Activated CD4-positive, alpha-beta T cell treated with anti-CD3 and anti-CD28 coated beads for 24 hours (primary cell): ENCODE results near the gene ERH.
A peak's percentile ranks its signal among the peaks of the same experiment; 100 is the strongest.

Experiments used
- DNase-seq, 2 donors: peaks; one replicate each; pipeline ENCODE4 v3.0.0-alpha.2; 2020; ENCODE audit warnings: low read depth in 2 of 2

ERH gene

DNA sequence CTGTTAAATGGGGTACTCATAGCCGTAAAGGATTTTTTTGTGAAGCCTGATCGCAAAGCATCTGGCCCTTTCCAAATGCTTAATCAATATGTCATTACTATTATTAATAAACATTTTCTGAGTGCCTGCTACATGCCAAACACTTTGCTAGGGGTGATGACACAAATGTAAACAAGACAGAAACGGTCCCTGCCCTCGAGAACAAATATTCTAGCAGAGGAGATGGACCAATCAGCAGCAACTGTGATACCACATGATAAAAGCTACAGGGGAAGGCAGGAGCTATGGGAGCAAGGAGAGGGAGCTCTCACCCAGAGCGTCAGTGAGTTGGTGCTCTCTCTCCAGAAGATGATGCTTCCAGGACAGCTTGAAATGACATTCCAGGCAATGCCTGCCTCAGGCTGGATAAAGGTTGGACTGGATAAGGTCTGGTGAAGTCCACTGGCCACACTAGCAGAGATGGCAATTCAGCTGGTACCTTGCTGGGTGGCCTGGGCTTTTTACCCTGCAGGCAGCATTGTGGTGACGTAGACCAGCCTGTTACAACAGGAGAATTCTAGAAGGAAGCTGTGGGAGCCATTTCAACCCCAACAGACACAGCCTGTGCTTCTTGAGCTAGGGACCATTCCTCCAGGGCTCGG lies 41.1 kb downstream of the ERH start:
- DNase-seq, result no peak

DNA sequence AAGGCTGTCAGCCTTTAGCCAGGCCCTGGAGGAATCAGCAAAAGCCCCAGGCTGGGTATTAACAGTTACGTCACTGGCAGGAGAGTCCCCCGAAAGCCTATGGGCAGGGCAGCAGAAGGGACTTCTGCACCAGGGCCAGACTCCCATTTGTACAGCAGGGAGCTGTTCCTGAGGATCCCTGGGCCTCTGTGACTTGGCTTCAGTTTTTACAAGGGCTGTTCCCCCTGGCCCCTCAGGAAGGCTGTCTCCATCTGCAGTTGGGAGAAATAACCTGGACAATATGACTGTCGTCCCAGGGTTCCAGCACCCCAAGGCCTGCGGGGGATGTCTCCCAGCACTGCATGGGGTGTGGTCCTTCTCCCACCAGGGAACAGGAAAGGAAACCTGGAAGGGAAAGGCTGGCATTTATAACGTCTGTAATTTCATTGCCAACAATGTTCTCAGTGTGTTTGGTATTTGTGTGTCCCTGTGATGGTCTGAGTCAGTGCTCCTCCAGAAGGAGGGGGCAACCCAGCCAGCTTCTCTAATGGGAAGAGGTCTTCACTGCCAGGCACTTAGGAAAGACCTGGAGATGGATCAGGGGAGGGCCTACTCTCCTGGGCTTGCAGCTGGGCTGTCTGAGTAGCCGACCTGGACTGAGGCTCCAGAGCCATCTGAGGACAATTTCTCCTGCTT lies 42.4 kb downstream of the ERH start:
- DNase-seq, result no peak

DNA sequence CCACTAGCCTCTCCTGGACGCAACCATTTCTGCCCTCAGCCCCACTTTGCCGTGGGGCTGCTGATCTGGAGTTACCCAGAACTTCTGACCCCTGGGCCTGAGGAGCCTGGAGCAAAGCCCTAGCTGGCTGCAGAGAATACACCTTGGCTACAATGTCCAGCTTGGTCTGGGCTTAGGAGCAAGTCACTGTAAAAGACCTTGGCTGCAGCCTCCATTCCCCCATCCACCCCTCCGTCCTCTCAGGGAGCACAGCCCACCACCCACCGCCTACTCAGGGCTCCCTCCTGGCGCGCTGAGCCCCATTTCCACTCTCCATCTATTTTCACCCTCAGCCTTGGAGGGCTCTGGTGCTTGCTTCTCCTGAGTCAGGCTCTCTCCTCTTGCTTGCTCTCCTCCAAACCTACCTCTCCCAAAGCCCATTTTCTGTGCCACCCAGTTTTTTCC lies 42.9 kb downstream of the ERH start:
- DNase-seq, result no peak

DNA sequence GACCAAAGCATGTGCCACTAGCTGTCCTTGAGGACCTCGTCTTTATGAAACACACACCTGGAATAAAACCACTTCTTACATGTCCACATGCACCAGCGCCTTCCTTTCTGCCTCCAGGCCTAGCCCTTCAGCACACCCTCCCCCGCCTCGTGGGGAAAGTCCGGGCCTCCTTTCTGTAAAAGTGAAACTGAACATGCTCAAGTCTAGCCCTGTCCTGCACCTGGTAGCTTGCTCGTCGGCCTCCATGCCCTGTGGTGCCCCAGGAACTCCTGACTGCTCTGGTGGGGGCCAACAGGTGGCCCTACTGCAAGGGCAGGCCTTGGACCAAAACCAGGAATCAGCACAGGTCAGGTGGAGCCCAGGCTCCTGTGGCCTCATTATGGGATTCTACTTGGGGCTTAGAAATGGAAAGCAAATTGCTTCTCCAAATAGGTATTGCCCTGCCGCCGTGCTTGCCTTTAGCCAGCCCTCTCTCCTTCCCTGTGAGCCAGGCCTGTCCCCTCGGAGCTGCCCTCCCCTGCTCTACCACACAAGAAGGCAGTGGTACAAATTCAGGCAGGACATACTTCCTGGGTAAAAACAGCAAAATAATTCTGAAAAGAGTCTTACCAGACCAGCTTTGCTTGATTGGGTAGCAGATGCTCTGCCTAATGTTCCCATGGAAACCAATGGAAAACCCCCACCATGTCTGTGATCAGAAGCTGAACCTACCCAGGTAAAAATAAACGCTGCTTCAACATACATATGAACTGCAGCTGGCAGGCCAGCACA lies 43.5 kb downstream of the ERH start:
- DNase-seq, result peak; percentile 50 to 54

DNA sequence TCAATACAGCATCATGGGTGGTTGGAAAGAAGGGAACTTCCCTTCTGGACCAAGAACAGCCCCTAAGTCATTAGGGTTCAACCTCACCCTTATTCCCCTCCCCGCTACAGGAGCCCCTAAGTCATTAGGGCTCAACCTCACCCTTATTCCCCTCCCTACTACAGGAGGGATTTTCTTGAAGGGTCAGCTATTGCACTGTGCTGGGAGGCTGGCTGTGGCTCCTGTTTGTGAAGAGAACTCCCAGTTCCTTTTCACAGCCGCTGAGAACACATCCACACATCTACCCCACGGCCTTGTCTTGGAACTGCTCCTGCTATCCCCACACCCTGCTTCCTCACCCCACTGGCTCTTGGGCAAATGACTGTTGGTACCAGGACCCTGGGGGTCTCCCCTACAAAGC lies 44.9 kb downstream of the ERH start:
- no peak for DNase-seq

DNA sequence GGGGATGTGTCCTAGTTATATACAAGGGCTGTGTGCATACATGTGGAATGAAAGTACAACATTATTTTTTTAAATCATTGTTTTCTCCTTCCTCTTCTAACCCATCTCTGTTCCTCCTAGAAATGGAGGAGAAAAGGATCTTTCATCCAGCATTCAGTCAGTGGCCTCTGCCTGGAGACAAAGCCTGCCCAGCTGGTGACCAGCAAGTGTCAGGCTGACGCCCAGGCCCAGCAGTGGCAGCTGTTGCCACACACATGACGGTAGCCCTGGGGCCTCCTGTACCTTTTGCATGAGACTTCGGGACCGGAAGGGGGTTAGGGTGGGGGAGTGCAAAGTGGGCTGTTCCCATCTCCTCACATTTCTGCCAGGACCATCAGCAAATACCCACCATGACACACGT lies 46.2 kb downstream of the ERH start:
- no peak for DNase-seq

DNA sequence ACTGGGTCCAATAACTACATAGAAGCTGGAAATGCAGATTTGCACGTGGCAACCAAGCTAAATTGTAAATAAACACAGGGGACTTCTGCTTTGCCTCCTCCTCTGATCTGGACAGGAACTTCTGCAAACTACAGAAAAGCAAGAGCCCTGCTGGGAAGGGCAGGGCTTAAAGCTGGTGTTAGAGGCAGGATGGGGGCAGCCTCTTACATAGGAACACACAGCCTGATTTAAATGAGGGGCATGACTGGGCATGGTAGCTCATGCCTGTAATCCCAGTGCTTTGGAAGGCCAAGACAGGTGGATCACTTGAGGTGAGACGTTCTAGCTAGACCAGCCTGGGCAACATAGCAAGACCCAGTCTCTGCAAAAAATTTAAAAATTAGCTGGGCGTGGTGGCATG lies 46.7 kb downstream of the ERH start:
- no peak for DNase-seq

DNA sequence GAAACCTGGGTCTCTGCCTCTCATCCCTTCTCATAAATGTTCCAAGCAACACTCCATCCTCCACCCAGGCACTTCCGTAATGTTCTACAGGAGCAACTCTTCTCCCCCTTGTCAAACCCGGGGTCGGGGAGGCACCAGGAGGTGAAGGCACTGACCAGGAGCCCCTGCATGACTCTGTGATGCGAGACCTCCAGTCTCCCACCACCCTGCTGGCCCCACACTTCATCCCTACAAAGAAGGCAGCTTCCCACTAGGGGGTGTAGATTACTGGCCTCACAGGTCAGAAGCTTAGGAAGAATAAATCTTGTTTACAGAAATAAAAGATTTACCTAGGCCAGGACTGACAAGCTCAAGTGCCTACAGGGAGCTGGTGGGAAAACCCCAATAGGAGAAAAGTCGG lies 47.2 kb downstream of the ERH start:
- no peak for DNase-seq

DNA sequence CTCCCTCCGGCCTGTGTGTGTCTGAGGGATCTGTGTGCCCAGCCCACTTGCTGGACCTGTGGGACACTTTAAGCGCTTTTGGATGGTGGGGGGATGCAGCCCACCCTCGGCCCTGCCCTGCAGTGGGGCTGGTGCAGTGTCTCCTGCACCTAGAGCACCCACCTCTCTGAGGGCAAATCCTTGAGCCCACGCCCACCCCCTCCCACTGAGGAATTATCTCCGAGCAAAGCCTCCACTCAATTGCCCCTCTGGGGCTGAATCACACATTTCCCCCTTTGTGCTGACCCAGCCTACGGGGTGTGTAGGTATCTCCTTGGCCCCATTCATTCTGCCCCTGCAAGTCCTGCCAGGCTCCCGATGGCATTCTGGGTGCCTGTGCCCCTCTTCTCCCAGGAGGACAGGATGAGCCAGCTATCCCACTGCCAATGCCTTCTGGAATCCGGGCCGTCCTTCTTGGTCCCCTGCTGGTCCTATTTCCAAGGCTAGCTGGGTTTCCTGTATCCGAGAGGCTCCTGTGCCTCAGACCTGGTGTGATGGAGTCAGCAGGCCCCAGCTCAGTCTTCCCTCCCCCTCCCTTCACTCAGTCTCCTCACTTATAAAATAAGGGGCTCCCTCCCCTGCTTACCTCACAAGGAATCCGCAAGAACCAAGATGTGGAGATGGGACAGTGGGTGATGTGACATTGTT lies 48.9 kb downstream of the ERH start:
- no peak for DNase-seq

DNA sequence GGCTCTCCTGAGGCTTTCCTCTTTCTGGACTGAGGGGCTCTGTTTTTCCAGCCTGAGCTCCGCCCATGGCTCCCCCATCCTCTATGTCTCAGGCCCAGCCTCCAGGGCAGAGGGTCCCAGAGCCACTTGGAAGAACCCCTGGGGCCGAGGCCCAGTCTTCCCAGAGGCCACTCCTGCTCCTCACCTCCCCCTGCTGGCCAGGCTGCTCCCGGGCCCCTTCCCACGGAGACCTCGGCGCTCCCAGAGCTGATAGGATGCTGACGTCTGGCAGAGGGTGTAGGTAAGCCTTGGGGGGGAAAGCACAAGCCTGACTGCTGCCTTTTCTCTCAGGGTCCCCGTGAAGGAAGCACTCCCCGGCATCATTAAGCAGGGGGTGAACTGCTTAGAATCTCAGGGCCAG lies 51.4 kb downstream of the ERH start:
- no peak for DNase-seq

DNA sequence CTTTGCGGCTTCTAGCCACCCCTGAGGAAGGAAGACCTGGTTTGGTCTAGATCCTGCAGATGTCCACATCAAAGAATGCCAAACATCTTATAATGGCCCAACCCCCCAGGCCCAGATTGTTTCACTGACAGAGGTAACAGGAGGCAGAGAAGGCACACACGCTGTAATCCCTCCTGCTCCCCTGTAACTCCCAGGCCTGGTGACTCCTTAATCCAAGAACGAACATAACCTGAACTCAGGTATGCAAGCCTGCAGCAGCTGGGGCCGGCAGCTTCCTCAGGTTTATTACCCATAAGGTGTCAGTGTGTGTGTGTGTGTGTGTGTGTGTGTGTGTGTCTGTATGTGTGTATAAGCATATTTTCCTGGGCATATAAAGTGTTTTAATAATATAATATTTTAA lies 52.7 kb downstream of the ERH start:
- DNase-seq, result no peak

DNA sequence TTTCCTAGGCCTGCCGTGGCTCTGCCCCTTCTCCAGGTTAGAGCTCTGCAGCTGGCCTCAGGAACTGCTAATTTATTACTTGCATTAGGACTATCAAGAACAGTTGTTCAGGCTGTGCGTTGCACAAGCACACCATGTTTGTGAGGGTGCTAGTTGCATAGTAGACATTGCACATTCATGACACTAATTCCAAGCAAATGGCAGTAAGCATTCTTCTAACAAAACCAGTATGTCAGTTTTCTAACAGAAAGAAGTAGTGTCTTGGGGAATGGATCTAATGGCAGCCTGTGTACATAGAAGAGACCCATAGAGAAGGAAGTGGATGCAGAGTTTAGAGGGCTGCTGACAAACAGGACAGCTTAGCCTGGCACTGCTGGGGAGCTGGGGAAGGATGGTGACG lies 53.9 kb downstream of the ERH start:
- DNase-seq, result no peak

DNA sequence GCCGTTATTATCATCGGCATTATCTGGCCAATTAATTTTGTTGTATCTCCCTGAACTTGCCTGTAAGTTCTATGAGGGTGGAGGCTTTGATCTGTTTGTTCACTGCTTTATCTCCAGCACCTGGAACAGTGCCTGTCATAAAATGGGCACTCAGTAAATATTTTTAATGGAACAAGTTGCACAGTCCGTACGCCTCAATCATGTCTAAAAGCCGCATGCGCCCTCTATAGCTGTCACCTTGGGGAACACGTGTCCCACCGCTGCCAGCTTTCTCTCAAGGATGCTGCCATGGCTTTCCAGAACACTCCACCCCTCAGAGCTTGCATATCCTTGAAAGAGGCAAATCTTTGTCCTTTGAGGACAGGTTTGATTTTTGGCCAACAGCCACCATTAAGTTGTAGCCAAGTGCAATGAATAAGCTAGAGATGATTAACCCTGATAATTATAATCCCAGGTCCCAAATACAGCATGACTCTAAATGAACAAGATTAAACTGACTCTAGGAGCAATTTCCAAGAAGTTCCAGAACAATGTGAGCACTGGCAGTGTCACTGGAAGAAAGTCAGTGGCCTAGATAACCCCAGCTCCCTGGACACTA lies 55.1 kb downstream of the ERH start:
- DNase-seq, result no peak

DNA sequence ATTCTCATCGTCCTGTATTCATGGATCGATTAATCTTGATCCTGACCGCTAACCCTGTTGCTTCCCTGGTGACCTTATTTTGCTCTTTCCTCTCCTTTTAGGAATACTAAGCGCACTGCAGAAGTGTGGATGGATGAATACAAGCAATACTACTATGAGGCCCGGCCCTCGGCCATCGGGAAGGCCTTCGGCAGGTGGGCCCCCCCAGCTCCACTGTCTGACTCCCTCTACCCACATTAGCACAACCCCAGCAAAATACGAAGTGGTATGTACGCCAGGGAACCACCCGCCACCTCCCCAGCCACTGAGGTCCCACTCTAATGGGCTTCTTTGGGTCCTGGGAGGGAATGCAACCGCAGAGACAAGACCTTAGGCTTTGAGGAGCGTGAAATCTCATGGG lies 58.7 kb downstream of the ERH start:
- no peak for DNase-seq

DNA sequence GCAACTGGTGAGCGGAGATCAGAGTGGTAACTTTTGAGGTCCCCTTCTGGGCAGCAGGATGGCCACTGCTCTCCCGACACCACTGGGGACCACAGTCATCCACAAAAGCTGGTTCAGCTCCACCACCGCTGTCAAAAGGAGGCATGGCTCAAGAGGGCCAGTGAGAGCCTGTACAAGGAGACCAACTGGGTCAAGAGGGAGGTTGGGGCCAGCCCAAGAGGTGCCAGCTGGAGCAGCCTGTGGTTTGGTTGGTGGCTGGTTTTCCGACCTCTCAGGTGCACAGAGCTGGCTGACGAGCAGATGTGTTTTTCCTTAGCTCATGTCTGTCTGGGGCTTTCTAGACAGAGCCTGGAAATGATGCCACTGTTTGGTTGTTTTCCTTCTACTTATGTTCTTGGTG lies 60.1 kb downstream of the ERH start:
- DNase-seq, result no peak

DNA sequence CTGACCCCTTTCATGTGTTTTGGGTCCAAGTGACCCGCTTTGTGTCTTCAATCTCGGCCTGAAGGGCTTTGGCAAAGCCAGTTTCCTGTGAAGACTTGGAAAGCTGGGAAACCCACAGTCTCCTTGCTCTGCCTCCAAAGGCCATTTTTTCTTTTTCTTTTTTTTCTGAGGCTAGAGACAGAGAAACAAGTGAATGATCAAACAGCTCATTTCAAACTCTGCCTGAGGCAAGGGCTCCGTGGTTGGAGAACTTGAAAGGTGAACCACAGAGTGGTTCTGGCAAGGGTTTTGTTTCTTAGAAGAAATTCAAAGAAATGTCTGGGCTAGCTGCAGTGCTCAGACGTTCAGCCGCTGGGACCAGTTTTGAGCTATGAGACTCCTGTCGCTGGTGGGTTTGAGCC lies 62.7 kb downstream of the ERH start:
- DNase-seq, result no peak

DNA sequence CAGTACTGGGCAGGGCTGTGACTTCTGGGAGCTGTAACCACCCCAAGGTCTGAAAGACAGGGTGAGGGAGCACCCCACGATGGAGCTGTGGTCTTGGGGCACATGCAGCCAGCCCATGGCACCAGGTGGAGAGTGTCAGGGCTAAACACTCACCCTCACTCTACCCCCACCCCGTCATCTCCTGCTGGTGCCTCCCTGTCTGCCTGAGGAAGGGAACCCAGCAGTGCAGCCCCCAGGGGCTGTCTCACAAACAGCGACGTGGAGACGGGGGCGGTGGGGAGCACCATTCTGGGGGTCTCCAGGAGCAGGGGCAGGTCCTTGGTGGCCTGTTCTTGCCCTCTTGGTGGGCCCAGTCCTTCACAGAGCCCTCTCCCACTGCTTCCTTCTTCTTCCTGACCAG lies 63.5 kb downstream of the ERH start:
- no peak for DNase-seq

DNA sequence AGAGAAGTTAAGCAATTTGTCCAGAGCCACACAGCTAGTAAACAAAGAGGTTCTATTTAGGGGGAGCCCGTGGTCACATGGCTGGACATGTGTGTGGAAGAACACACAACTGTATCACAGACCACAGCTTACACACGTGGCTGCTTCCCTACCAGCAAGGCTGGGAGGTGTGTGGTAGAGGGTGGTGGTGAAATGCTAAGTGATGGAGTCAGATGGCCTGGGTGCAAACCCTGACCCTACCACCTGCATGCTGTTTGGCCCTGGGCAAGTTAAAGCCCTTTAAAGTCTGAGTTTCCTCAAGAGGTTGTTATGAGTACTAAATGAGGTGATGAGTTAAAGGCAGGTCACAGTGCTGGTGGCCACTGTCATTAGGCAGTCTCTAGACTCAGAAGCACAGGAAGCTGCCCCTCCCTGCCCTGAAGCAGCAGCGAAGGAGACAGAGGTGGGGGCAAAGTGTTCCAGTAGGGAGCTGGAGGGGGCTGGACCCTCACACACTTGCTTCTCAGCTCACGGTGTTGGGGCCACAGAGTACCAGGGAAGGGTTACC lies 64.2 kb downstream of the ERH start:
- DNase-seq, result no peak

DNA sequence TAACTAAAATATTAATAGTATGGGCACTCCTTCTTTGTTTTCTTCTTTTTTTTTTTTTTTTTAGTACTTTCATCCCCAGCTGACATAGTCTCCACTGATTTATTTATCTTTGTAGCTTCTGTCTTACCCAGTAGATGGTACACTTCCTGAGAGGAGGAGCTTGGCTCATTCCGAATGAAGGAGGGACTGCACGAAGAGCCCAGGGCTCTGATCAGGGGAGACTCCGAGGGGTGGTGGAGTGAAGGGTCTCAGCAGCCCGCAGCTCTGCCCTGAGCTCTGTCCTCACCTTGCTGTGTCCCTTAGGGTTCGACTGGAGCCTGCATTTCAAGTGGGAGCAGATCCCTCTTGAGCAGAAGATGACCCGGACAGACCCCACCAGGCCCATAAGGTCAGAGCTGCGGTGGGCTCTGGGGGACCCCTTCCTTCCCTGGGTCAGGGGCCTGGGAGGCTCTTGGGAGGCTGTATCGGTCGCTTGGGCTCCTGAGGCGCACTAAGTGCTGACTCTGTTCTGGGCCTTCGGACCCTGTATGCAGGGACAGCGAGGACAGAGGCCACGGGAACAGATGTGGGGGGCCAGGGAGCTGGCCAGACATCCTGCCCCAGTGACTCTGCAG lies 65.2 kb downstream of the ERH start:
- no peak for DNase-seq

DNA sequence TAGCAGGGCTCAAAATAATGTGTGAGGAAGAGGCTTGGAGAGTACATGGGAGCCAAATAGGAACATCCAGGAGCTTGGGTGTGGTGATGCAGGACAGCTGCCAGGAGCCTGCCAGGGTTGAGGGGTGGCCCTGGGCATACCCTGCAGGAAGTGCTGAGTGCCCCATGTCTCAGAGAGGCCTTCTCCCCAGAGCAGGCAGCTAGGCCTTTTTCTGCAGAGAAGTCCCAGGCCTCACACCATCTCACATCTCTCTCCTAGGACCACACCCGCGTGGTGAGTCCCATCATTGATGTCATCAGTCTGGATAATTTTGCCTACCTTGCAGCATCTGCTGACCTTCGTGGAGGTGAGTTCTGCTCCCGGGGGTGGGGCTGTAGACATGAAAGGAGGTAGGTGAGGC lies 66.9 kb downstream of the ERH start:
- DNase-seq, result no peak
